ENCODE results near the gene TENT4A.

- TF ChIP-seq CTCF (conservative IDR thresholded peaks at IDR 0.05; ENCODE audit: low read depth, low read length): no peak
- no peak for TF ChIP-seq RAD21 (IDR thresholded peaks at IDR 0.05; ENCODE audit: low read length)
- TF ChIP-seq USF2 (IDR thresholded peaks at IDR 0.05; ENCODE audit: low read depth, low read length): no peak
- TF ChIP-seq RFX5 (IDR thresholded peaks at IDR 0.05; ENCODE audit: low read depth, low read length): no peak
- no peak for TF ChIP-seq MAZ (IDR thresholded peaks at IDR 0.05; ENCODE audit: borderline replicate concordance, low read depth, low read length)
- TF ChIP-seq ELK1 (IDR thresholded peaks at IDR 0.05; ENCODE audit: borderline replicate concordance, low read depth, low read length): no peak
- TF ChIP-seq POLR2A (IDR thresholded peaks at IDR 0.05; ENCODE audit: low read depth, low read length): no peak
- no peak for TF ChIP-seq BHLHE40 (IDR thresholded peaks at IDR 0.05; ENCODE audit: low read depth, low read length)
- TF ChIP-seq SMC3 (IDR thresholded peaks at IDR 0.05; ENCODE audit: low read depth, low read length): no peak
Measured at GRCh38 chr5:6759401-6759800, 46.2 kb downstream of the TENT4A start.
